ENCODE data around the gene CBLN3. TPM values are rescaled to one million over a fixed set of nuclear protein-coding genes. Genes with fewer than 3 reads are reported as not detected.

Gene CBLN3
- total RNA-seq, 4 donors from 2014 or later, result 0.13 to 0.95 (median 0.85) TPM; not detected in 1

- intact Hi-C loops (cut with DNase I), result no loop called here
- peaks cover 26 to 77% (median 46%) of the 10 kb centered on the region in 3 donors for H3K4me1 ChIP-seq
These were observed 657 bp downstream of the CBLN3 start for GRCh38 chr14:24428628-24429394.

GRCh38 chr14:24427537-24428508 lies 1.6 kb downstream of the CBLN3 start:
- intact Hi-C loops (cut with DNase I), result no loop called here
- TF ChIP-seq POLR2A (IDR thresholded peaks at IDR 0.05) (no peak), CTCF (IDR thresholded peaks at IDR 0.05) (no peak)
- H3K36me3 ChIP-seq, result peaks cover 7 to 17% (median 9%) of the 10 kb centered on the region in 3 donors
- no peaks in the 10 kb centered on the region for H3K9me3 ChIP-seq
- DNase-seq, result no peak
- 88 to 90% methylated on average over 10 to 11 of the region's 18 CpGs for WGBS, 2 donors
- no peak overlapping the region for H3K4me3 ChIP-seq
- peaks cover 26 to 75% (median 45%) of the 10 kb centered on the region in 3 donors for H3K4me1 ChIP-seq
- H3K27me3 ChIP-seq, result no peaks in the 10 kb centered on the region
- H3K27ac ChIP-seq, result no peak overlapping the region

More at GRCh38 chr14:24428628-24429394, 657 bp downstream of the CBLN3 start:
- Histone ChIP-seq H3K4me3 (peak overlapping the region; percentile 59 to 88 (median 80)), H3K27me3 (no peaks in the 10 kb centered on the region), H3K36me3 (peaks cover 14 to 26% (median 14%) of the 10 kb centered on the region in 3 donors), H3K27ac (peak overlapping the region; percentile 93 to 99 (median 98)), H3K9me3 (no peaks in the 10 kb centered on the region)
- WGBS, 2 donors, result 75 to 89% methylated on average over 6 to 9 of the region's 18 CpGs
- TF ChIP-seq CTCF (IDR thresholded peaks at IDR 0.05) (no peak), POLR2A (IDR thresholded peaks at IDR 0.05) (no peak)
- DNase-seq, result no peak

- no peak for DNase-seq
- H3K4me3 ChIP-seq, result no peak overlapping the region
- H3K9me3 ChIP-seq, result no peaks in the 10 kb centered on the region
- 30 to 42% methylated on average over 4 of the region's 8 CpGs for WGBS, 2 donors
- peak overlapping the region in 1 of 4 donors; percentile 48 for H3K27ac ChIP-seq
- peaks cover 21 to 67% (median 37%) of the 10 kb centered on the region in 3 donors for H3K4me1 ChIP-seq
- peaks cover 0 to 9% (median 1%) of the 10 kb centered on the region in 3 donors for H3K36me3 ChIP-seq
- intact Hi-C loops (cut with DNase I), result no loop called here
- H3K27me3 ChIP-seq, result no peaks in the 10 kb centered on the region
- no peak for TF ChIP-seq POLR2A (IDR thresholded peaks at IDR 0.05)
- TF ChIP-seq CTCF (IDR thresholded peaks at IDR 0.05), result peak in 1 of 6 experiments; percentile 23
These were observed 2.4 kb downstream of the CBLN3 start for GRCh38 chr14:24426912-24427536.

GRCh38 chr14:24426150-24426911 lies 3.1 kb downstream of the CBLN3 start:
- Histone ChIP-seq H3K36me3 (peaks cover 0 to 2% (median 0%) of the 10 kb centered on the region in 3 donors), H3K27me3 (no peaks in the 10 kb centered on the region), H3K27ac (peak overlapping the region in 1 of 4 donors; percentile 71), H3K4me1 (peaks cover 14 to 60% (median 30%) of the 10 kb centered on the region in 3 donors), H3K4me3 (no peak overlapping the region), H3K9me3 (no peaks in the 10 kb centered on the region)
- intact Hi-C loops (cut with DNase I), result no loop called here
- WGBS, 2 donors, result 42 to 70% methylated on average over 2 of the region's 2 CpGs
- TF ChIP-seq POLR2A (IDR thresholded peaks at IDR 0.05) (no peak), CTCF (IDR thresholded peaks at IDR 0.05) (no peak)
- DNase-seq, result no peak
